Transverse colon (tissue), 4 donors: Measurements from ENCODE around the gene GRIN2C.

Experiments used
- CTCF ChIP-seq, 5 experiments: fragments of 200-600 bp in 3 of 5; fragments of 450-650 bp in 2 of 5; sonication (generic) in 3 of 5; IDR thresholded peaks; 1 replicate in 2 of 5; 2 replicates in 3 of 5; pipeline ENCODE4 v1.5.1; 2016 to 2017; ENCODE audit warnings: antibody characterized with exemption in 5 of 5, inconsistent platforms in 3 of 5, mild to moderate bottlenecking in 2 of 5, moderate library complexity in 1 of 5
- POLR2AphosphoS5 ChIP-seq, 3 donors: sonication (generic); formaldehyde crosslinking; IDR thresholded peaks; one replicate each; pipeline ENCODE4 v1.6.1; 2016; ENCODE audit warnings: antibody characterized with exemption in 3 of 3

- TF ChIP-seq CTCF (IDR thresholded peaks at IDR 0.05) (no peak), POLR2AphosphoS5 (IDR thresholded peaks at IDR 0.05) (no peak)
Observed at GRCh38 chr17:74858672-74859458, 820 bp downstream of the GRIN2C start.
